A549 (cell line): ENCODE results near the gene CNOT1. TPM values are rescaled to one million over a fixed set of nuclear protein-coding genes. Genes with fewer than 3 reads are reported as not detected.

Source experiments
- ATAC-seq, 2 experiments: fragments of 200-7000 bp in 1 of 2; fragments of >200 bp in 1 of 2; cut with Nextera tagmentation in 1 of 2; cut with Tn5 transposase in 1 of 2; 3 replicates each; pipeline versions ENCODE4 v1.8.0 to v1.9.1; 2018 to 2020; ENCODE audit warnings: mild to moderate bottlenecking in 1 of 2, moderate library complexity in 1 of 2
- CTCF ChIA-PET: fragments of 300-600 bp; sonication (Branson Sonifier 250); formaldehyde crosslinking; extraction: SDS; loops from one replicate; lab custom pipeline; 2021; ENCODE audit warnings: antibody characterized with exemption, inconsistent platforms; lab: Yijun Ruan, JAX
- POLR2A ChIA-PET: fragments of 350-600 bp; formaldehyde crosslinking; extraction: SDS; loops from one replicate; lab custom pipeline; 2021; ENCODE audit warnings: antibody characterized with exemption, inconsistent platforms; lab: Yijun Ruan, JAX
- DNase-seq, 2 experiments: peaks; one replicate each; pipeline versions ENCODE4 v3.0.0 to v3.0.0-alpha.2; 2011 to 2016; ENCODE audit warnings: low read depth in 1 of 2, low spot score in 1 of 2
- FAIRE-seq: peaks from 2 replicates; lab custom pipeline; 2011; peaks lifted over from hg19 to GRCh38; lab: Jason Lieb, UNC
- H3K27ac ChIP-seq, 2 experiments: fragments of >200 bp; sonication (Bioruptor Twin); formaldehyde crosslinking; 3 replicates each; pipeline ENCODE4 v1.5.1; 2016 to 2017
- H3K4me1 ChIP-seq: fragments of >200 bp; sonication (Bioruptor Twin); formaldehyde crosslinking; 3 replicates; pipeline ENCODE4 v1.6.1; 2016
- H3K4me2 ChIP-seq: fragments of >200 bp; sonication (Bioruptor Twin); formaldehyde crosslinking; 3 replicates; pipeline ENCODE4 v1.6.1; 2016
- H3K4me3 ChIP-seq: fragments of >200 bp; sonication (Bioruptor Twin); formaldehyde crosslinking; 3 replicates; pipeline ENCODE4 v1.5.1; 2016
- H3K9me3 ChIP-seq: fragments of >200 bp; sonication (Bioruptor Twin); formaldehyde crosslinking; 3 replicates; pipeline ENCODE4 v1.6.1; 2016
- ATOH8 ChIP-seq: fragments of 250-450 bp; sonication (Bioruptor Pico); IDR thresholded peaks from 2 replicates; pipeline ENCODE4 v1.5.0; 2020; ENCODE audit warnings: low read depth, mild to moderate bottlenecking, moderate library complexity
- BHLHE40 ChIP-seq: IDR thresholded peaks from 2 replicates; pipeline ENCODE4 v1.6.1; 2012; ENCODE audit warnings: low read depth, low read length, inconsistent platforms
- CBX2 ChIP-seq: fragments of 200-600 bp; sonication (generic); IDR thresholded peaks from 2 replicates; pipeline ENCODE4 v1.6.1; 2016; ENCODE audit warnings: low read depth, mild to moderate bottlenecking, borderline replicate concordance
- CEBPB ChIP-seq, 2 experiments: fragments of >200 bp in 1 of 2; sonication (Bioruptor Twin) in 1 of 2; formaldehyde crosslinking in 1 of 2; IDR thresholded peaks; 2 replicates each; pipeline ENCODE4 v1.6.1; 2012 to 2016
- CTCF ChIP-seq: fragments of >200 bp; sonication (Bioruptor Twin); formaldehyde crosslinking; IDR thresholded peaks from 3 replicates; pipeline ENCODE4 v1.5.1; 2016
- EHMT2 ChIP-seq: fragments of 200-600 bp; sonication (generic); IDR thresholded peaks from 2 replicates; pipeline ENCODE4 v1.6.1; 2016; ENCODE audit warnings: antibody characterized with exemption, low read depth, mild to moderate bottlenecking, moderate library complexity
- FOSL2 ChIP-seq, 2 experiments: fragments of 450-650 bp in 1 of 2; fragments of >200 bp in 1 of 2; sonication (Bioruptor Twin) in 1 of 2; formaldehyde crosslinking; IDR thresholded peaks; 2 replicates each; pipeline versions ENCODE4 v1.5.0 to v1.6.1; 2016 to 2020; ENCODE audit warnings: mild to moderate bottlenecking in 1 of 2, moderate library complexity in 1 of 2
- GATA3 ChIP-seq: IDR thresholded peaks from 2 replicates; pipeline ENCODE4 v1.6.1; 2012; ENCODE audit warnings: borderline replicate concordance
- HEYL ChIP-seq: fragments of 250-450 bp; sonication (Bioruptor Pico); IDR thresholded peaks from 2 replicates; pipeline ENCODE4 v1.8.0; 2021; ENCODE audit warnings: mild to moderate bottlenecking, moderate library complexity
- HOXB13 ChIP-seq: fragments of 250-450 bp; sonication (Bioruptor Pico); IDR thresholded peaks from 2 replicates; pipeline ENCODE4 v1.5.0; 2020; ENCODE audit warnings: low read depth, mild to moderate bottlenecking, moderate library complexity
- KDM1A ChIP-seq: fragments of 200-600 bp; sonication (generic); IDR thresholded peaks from 2 replicates; pipeline ENCODE4 v1.6.1; 2016; ENCODE audit warnings: low read depth, mild to moderate bottlenecking
- MAZ ChIP-seq: fragments of 150-350 bp; IDR thresholded peaks from 2 replicates; pipeline ENCODE4 v1.6.1; 2014; ENCODE audit warnings: antibody characterized with exemption, low read depth, low read length, borderline replicate concordance
- MYC ChIP-seq: IDR thresholded peaks from 2 replicates; pipeline ENCODE4 v1.6.1; 2012; ENCODE audit warnings: mild to moderate bottlenecking, inconsistent platforms, low read length, improper control_type of control experiment, borderline replicate concordance
- POLR2A ChIP-seq: IDR thresholded peaks from 2 replicates; pipeline ENCODE4 v1.6.1; 2012; ENCODE audit warnings: mild to moderate bottlenecking, low read length
- POLR2AphosphoS2 ChIP-seq: conservative IDR thresholded peaks from 2 replicates; pipeline ENCODE4 v1.6.1; 2012; ENCODE audit warnings: low read length, improper control_type of control experiment, inconsistent platforms
- RARB ChIP-seq: fragments of 250-450 bp; sonication (Bioruptor Pico); IDR thresholded peaks from 2 replicates; pipeline ENCODE4 v1.8.0; 2021; ENCODE audit warnings: mild to moderate bottlenecking, moderate library complexity
- RCOR1 ChIP-seq: fragments of 150-350 bp; IDR thresholded peaks from 2 replicates; pipeline ENCODE4 v1.6.1; 2014; ENCODE audit warnings: antibody characterized with exemption, low read length, low read depth
- RFX5 ChIP-seq: fragments of 450-650 bp; IDR thresholded peaks from 2 replicates; pipeline ENCODE4 v1.7.1; 2014; ENCODE audit warnings: antibody characterized with exemption, mild to moderate bottlenecking, moderate library complexity
- RNF2 ChIP-seq: fragments of 200-600 bp; sonication (generic); IDR thresholded peaks from 2 replicates; pipeline ENCODE4 v1.6.1; 2016; ENCODE audit warnings: low read depth, mild to moderate bottlenecking, antibody characterized with exemption, moderate library complexity, borderline replicate concordance
- SMC3 ChIP-seq: fragments of >200 bp; sonication (Bioruptor Twin); formaldehyde crosslinking; IDR thresholded peaks from 3 replicates; pipeline ENCODE4 v1.6.1; 2018; ENCODE audit warnings: inconsistent platforms
- SREBF2 ChIP-seq: fragments of 450-650 bp; IDR thresholded peaks from 2 replicates; pipeline ENCODE4 v1.6.1; 2014; ENCODE audit warnings: mild to moderate bottlenecking, moderate library complexity
- TP53 ChIP-seq: fragments of 250-450 bp; sonication (Bioruptor Pico); IDR thresholded peaks from 2 replicates; pipeline ENCODE4 v1.5.0; 2021; ENCODE audit warnings: mild to moderate bottlenecking, moderate library complexity
- USF2 ChIP-seq: fragments of 450-650 bp; IDR thresholded peaks from 2 replicates; pipeline ENCODE4 v1.6.1; 2014; ENCODE audit warnings: antibody characterized with exemption
- ZC3H11A ChIP-seq: fragments of 450-650 bp; IDR thresholded peaks from 2 replicates; pipeline ENCODE4 v1.6.1; 2014; ENCODE audit warnings: antibody characterized with exemption, mild to moderate bottlenecking
- WGBS: methylation state at CpG from one replicate; pipeline ENCODE4 v1.1.6; 2017; ENCODE audit errors: missing lambda C conversion rate; 5-methylcytosine and 5-hydroxymethylcytosine counted together
- polyA plus RNA-seq, 4 experiments: library from polyadenylated mRNA; depleted of rRNA in 3 of 4; stranded (reverse); fragments of >200 nt; fragmentation: RNase III in 1 of 4; extraction: RNeasy Plus Mini Kit Qiagen cat#74134 plus additional on column Dnase treatment in 1 of 4; gene quantifications; 2 replicates in 3 of 4; 3 replicates in 1 of 4; pipeline ENCODE4 v1.2.3, GENCODE V29; 2011 to 2017
- TF ChIP-seq, protein P1 (sequence below): fragments of >200 bp; sonication (Bioruptor Twin); formaldehyde crosslinking; IDR thresholded peaks from 2 replicates; pipeline ENCODE4 v1.6.1; 2016

CNOT1 gene
- polyA plus RNA-seq, 2 of the 4 experiments (the other 2 are of a cell fraction), result 119 to 226 TPM

DNA sequence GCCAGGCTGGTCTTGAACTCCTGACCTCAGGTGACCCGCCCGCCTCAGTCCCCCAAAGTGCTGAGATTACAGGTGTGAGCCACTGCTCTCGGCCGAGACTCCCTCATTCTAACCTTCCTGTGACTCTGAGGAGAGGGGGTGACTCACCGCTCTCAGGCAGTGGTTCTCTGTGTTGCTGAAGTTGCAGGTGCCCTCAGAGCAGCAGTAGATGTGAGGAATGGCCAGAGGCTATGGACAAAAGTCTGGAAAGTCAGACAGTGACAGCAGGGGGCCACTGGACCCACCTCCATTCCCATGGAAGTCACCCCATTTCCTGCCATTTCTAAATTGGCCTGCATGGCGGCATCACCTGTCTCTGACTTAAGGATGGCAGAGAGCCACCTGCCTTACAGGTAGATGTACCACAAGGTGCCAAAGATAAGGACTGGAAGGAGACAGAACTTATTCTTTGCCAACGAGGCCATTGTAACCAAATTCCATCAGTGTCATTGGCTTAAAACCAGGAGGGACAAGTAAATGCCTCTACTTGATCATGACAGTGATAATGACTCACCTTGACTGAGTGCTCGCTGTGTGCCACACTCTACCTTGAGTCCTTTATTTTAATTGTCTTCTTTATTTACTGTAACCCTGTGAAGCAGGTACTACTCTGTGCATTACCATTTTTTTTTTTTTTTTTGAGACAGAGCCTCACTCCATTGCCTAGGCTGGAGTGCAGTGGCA, 15.3 kb upstream of the CNOT1 start:
- H3K4me3 ChIP-seq, result no peak overlapping the region
- ChIA-PET POLR2A (no interaction called here), CTCF (no interaction called here)
- no peak overlapping the region for H3K4me2 ChIP-seq
- H3K27ac ChIP-seq, result no peak overlapping the region
- H3K9me3 ChIP-seq, result no peaks in the 10 kb centered on the region
- ATAC-seq (peak in 1 of 2 experiments; percentile 71; a peak in 2 of 6 replicates), DNase-seq (no peak), FAIRE-seq (no peak)
- WGBS, result 53% methylated on average over 7 of the region's 8 CpGs
- TF ChIP-seq GATA3, result no peak
- TF ChIP-seq TP53, result no peak
- TF ChIP-seq, protein P1, sequence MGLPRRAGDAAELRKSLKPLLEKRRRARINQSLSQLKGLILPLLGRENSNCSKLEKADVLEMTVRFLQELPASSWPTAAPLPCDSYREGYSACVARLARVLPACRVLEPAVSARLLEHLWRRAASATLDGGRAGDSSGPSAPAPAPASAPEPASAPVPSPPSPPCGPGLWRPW, result no peak
- no peak for TF ChIP-seq RNF2
- TF ChIP-seq EHMT2, result no peak
- no peak for TF ChIP-seq CEBPB (IDR thresholded peaks at IDR 0.05)
- no peak for TF ChIP-seq POLR2AphosphoS2
- no peak for TF ChIP-seq USF2
- no peak for TF ChIP-seq CBX2
- no peak for TF ChIP-seq RCOR1
- TF ChIP-seq KDM1A, result no peak
- no peak for TF ChIP-seq HOXB13
- no peak for TF ChIP-seq RFX5
- TF ChIP-seq MAZ, result no peak
- H3K4me1 ChIP-seq, result no peaks in the 10 kb centered on the region

DNA sequence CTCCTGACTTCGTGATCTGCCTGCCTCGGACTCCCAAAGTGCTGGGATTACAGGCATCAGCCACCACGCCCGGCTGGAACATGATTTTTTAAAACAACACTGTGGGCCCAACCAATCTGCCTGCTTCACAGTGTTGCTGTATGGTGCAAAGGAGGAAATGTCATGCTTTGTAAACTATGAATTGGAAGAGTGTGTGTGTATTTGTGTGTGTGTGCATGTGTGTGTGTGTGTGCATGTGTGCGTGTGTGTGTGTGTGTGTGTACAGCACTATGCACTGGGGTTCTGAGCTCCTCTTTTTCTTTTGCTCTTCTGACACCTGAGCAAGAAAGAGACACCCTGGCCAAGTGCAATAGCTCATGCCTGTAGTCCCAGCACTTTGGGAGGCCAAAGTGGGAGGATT, 14.5 kb upstream of the CNOT1 start:
- Histone ChIP-seq H3K4me1 (no peaks in the 10 kb centered on the region), H3K27ac (no peak overlapping the region), H3K4me2 (no peak overlapping the region), H3K4me3 (no peak overlapping the region), H3K9me3 (no peaks in the 10 kb centered on the region)
- FAIRE-seq (no peak), DNase-seq (no peak), ATAC-seq (0 out of 6 replicates have a peak, but pooled peaks of 1 of the 2 experiments have one; percentile 36)
- POLR2A ChIA-PET, result no interaction called here
- CTCF ChIA-PET, result interaction anchor here (0.7 kb wide), 2 partner anchors 8 to 132 kb away, joined by 3 read pairs; no protein-coding TSS in a partner anchor
- WGBS, result 77% methylated on average over 5 of the region's 5 CpGs
- TF ChIP-seq RFX5 (no peak), KDM1A (no peak), RARB (CRISPR knock-in tag) (no peak), CEBPB (IDR thresholded peaks at IDR 0.05) (no peak), FOSL2 (IDR thresholded peaks at IDR 0.05) (no peak), FOSL2 (CRISPR knock-in tag; IDR thresholded peaks at IDR 0.05) (no peak), BHLHE40 (no peak), ZC3H11A (no peak), SMC3 (no peak), ATOH8 (CRISPR knock-in tag) (no peak), HEYL (CRISPR knock-in tag) (no peak), POLR2A (no peak), SREBF2 (no peak)

DNA sequence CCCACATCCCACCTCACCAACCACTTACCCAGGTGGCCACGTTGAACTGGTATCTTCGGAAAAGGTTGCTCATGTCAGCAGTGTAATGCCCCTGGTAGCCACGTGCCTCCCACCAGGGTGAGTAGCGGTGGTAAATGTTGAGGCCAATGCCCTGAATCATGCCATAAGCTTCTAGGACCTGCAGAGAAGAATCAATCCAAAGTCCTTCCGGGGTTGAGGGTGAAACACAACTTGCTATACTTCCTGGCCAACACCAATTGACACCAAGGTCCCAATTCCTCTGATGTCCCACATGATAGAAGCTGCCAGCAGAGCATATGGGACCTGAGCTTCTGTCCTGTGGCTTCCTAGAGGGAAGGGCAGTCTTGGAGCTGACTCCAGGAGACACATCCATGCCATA, 11.3 kb upstream of the CNOT1 start:
- ATAC-seq, result no peak
- 67% methylated on average over 5 of the region's 5 CpGs for WGBS
- no peak for DNase-seq
- POLR2A ChIA-PET, result no interaction called here
- TF ChIP-seq CTCF, result no peak
- TF ChIP-seq MYC, result no peak
- TF ChIP-seq, protein P1, result no peak
- TF ChIP-seq SMC3, result no peak
- Histone ChIP-seq H3K9me3 (no peaks in the 10 kb centered on the region), H3K4me3 (no peak overlapping the region), H3K4me2 (no peak overlapping the region), H3K4me1 (peaks cover 3% of the 10 kb centered on the region; the same call in 1 of the 3 replicates), H3K27ac (no peak overlapping the region)
- CTCF ChIA-PET, result interaction anchor here (0.6 to 1.6 kb wide), 5 partner anchors 20 to 304 kb away, joined by 3 to 8 read pairs (median 3); no protein-coding TSS in a partner anchor
- FAIRE-seq, result no peak
